Measurements from ENCODE around the gene CCNA1. TPM values are rescaled to one million over a fixed set of nuclear protein-coding genes. Genes with fewer than 3 reads are reported as not detected.
A peak's percentile ranks its signal among the peaks of the same experiment; 100 is the strongest.

The CCNA1 gene
- total and polyA plus RNA-seq, 10 of the 15 experiments (the other 5 are each of a cell fraction or from before 2014, with no cell fraction given), result 0.38 to 6.0 (median 1.1) TPM

DNA sequence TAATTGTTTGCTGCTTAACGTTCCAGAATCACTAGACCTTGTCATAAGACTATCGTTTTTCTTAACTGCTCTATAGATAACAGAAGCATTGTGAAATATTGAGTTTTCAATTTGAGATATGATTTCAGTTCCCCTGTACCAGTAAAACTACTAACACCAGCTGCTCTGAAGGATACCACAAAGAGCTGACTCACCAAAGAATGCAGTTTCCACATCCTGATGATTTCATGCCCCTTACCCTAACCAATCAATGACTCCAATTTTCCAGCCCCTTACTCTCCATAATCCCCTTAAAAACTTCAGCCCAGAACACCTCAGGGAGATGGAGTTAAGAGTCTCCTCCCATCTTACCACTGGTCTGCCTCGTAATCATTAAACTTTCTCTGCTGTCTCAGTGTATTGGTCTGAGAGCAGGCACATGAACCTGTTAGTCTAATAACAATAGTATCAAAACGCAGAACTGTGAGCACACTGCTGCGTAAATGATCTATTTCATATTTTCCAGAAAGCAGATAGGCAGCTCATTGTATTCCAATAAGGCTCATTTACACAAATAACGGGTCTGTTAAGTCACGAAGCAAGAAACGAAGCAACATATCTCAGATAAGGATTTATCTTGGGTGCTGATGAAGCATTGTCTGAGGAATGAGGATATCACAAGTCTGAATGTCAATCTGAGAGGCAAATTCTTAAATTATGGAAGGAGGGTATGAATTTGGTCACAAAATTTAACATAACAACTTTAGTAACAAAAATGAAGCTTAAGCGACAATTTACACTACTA lies 14.1 kb upstream of the CCNA1 start (continued):
- TF ChIP-seq CREM (IDR thresholded peaks at IDR 0.05; ENCODE audit: low read depth) (peak; percentile 39; the same call in 1 of the 2 replicates), DPF2 (IDR thresholded peaks at IDR 0.05) (peak; percentile 90), GATAD2B (conservative IDR thresholded peaks at IDR 0.05; ENCODE audit: low read depth) (peak; percentile 51; the same call in 1 of the 2 replicates), FOXM1 (IDR thresholded peaks at IDR 0.05; ENCODE audit: low read depth, low read length) (peak; percentile 52; the same call in 1 of the 2 replicates), TAF1 (IDR thresholded peaks at IDR 0.05; ENCODE audit: borderline replicate concordance, low read depth, low read length) (no peak), NBN (IDR thresholded peaks at IDR 0.05) (peak; percentile 60; the same call in 1 of the 2 replicates), IKZF2 (IDR thresholded peaks at IDR 0.05) (peak; percentile 81 to 83), PAX5 (IDR thresholded peaks at IDR 0.05; ENCODE audit: borderline replicate concordance, low read depth, low read length) (peak; percentile 21; the same call in 1 of the 2 replicates), MEF2B (IDR thresholded peaks at IDR 0.05; ENCODE audit: partially characterized antibody, poor library complexity, severe bottlenecking) (peak; percentile 62), RELA (IDR thresholded peaks at IDR 0.05; ENCODE audit: borderline replicate concordance, partially characterized antibody) (no peak)
- TF ChIP-seq, protein P1, sequence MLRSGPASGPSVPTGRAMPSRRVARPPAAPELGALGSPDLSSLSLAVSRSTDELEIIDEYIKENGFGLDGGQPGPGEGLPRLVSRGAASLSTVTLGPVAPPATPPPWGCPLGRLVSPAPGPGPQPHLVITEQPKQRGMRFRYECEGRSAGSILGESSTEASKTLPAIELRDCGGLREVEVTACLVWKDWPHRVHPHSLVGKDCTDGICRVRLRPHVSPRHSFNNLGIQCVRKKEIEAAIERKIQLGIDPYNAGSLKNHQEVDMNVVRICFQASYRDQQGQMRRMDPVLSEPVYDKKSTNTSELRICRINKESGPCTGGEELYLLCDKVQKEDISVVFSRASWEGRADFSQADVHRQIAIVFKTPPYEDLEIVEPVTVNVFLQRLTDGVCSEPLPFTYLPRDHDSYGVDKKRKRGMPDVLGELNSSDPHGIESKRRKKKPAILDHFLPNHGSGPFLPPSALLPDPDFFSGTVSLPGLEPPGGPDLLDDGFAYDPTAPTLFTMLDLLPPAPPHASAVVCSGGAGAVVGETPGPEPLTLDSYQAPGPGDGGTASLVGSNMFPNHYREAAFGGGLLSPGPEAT (IDR thresholded peaks at IDR 0.05; ENCODE audit: low read depth), result peak; percentile 50; the same call in 1 of the 2 replicates
- TF ChIP-seq, protein P2, sequence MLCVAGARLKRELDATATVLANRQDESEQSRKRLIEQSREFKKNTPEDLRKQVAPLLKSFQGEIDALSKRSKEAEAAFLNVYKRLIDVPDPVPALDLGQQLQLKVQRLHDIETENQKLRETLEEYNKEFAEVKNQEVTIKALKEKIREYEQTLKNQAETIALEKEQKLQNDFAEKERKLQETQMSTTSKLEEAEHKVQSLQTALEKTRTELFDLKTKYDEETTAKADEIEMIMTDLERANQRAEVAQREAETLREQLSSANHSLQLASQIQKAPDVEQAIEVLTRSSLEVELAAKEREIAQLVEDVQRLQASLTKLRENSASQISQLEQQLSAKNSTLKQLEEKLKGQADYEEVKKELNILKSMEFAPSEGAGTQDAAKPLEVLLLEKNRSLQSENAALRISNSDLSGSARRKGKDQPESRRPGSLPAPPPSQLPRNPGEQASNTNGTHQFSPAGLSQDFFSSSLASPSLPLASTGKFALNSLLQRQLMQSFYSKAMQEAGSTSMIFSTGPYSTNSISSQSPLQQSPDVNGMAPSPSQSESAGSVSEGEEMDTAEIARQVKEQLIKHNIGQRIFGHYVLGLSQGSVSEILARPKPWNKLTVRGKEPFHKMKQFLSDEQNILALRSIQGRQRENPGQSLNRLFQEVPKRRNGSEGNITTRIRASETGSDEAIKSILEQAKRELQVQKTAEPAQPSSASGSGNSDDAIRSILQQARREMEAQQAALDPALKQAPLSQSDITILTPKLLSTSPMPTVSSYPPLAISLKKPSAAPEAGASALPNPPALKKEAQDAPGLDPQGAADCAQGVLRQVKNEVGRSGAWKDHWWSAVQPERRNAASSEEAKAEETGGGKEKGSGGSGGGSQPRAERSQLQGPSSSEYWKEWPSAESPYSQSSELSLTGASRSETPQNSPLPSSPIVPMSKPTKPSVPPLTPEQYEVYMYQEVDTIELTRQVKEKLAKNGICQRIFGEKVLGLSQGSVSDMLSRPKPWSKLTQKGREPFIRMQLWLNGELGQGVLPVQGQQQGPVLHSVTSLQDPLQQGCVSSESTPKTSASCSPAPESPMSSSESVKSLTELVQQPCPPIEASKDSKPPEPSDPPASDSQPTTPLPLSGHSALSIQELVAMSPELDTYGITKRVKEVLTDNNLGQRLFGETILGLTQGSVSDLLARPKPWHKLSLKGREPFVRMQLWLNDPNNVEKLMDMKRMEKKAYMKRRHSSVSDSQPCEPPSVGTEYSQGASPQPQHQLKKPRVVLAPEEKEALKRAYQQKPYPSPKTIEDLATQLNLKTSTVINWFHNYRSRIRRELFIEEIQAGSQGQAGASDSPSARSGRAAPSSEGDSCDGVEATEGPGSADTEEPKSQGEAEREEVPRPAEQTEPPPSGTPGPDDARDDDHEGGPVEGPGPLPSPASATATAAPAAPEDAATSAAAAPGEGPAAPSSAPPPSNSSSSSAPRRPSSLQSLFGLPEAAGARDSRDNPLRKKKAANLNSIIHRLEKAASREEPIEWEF (IDR thresholded peaks at IDR 0.05; ENCODE audit: insufficient replicate concordance, low read depth, low read length), result peak; percentile 69

All from GM12878 (cell line).